C4-2B (cell line): ENCODE results near the gene PAM.

Source experiments
- ZFX ChIP-seq: fragments of 450-650 bp; IDR thresholded peaks from 2 replicates; pipeline ENCODE4 v1.6.1; 2017
- TF ChIP-seq, protein P1 (sequence below): fragments of 450-650 bp; conservative IDR thresholded peaks from 2 replicates; pipeline ENCODE4 v1.5.1; 2017; ENCODE audit warnings: mild to moderate bottlenecking

DNA sequence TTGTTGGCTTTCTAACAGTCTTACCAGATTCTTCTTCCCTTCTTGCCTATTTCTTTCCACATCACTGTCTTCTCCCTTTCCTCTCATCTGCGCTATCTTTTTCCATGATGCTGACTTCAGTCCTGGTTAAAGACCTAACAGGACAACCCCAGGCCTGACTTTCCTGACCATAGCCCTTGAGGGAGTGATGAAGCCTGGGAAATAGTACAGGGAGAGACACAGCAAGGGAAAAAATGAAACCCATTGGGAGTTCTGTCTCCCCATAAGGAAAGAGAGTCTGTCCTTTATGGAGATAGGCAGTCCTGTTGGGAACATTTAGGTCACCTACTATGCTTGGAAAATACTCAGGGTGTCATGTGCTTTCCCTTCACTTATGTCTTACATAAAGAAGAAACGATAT is 272.2 kb downstream of the PAM start:
- TF ChIP-seq, protein P1, sequence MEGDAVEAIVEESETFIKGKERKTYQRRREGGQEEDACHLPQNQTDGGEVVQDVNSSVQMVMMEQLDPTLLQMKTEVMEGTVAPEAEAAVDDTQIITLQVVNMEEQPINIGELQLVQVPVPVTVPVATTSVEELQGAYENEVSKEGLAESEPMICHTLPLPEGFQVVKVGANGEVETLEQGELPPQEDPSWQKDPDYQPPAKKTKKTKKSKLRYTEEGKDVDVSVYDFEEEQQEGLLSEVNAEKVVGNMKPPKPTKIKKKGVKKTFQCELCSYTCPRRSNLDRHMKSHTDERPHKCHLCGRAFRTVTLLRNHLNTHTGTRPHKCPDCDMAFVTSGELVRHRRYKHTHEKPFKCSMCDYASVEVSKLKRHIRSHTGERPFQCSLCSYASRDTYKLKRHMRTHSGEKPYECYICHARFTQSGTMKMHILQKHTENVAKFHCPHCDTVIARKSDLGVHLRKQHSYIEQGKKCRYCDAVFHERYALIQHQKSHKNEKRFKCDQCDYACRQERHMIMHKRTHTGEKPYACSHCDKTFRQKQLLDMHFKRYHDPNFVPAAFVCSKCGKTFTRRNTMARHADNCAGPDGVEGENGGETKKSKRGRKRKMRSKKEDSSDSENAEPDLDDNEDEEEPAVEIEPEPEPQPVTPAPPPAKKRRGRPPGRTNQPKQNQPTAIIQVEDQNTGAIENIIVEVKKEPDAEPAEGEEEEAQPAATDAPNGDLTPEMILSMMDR: no peak
- no peak for TF ChIP-seq ZFX
